ENCODE measurements around the gene ZNF234.
"Not testable (repeated sequence)": the region's sequence is repeated elsewhere in the genome, so short reads cannot be mapped to it uniquely, and the experiment has no call there.

The ZNF234 gene

GRCh38 chr19:44151491-44151890 is 10.1 kb downstream of the ZNF234 start:
- H3K4me3 ChIP-seq (ENCODE audit: low read depth, low read length): no peak overlapping the region
- TF ChIP-seq CTCF (IDR thresholded peaks at IDR 0.05; ENCODE audit: control insufficient read depth, extremely low read depth, insufficient read depth): no peak
- DNase-seq (ENCODE audit: low read depth): no peak

- no peak for DNase-seq (ENCODE audit: low read depth)
- TF ChIP-seq CTCF (IDR thresholded peaks at IDR 0.05; ENCODE audit: control insufficient read depth, extremely low read depth, insufficient read depth): no peak
- H3K4me3 ChIP-seq (ENCODE audit: low read depth, low read length): no peak overlapping the region
Measured at GRCh38 chr19:44156475-44156874, 15.1 kb downstream of the ZNF234 start.

GRCh38 chr19:44163789-44164188 is 22.4 kb downstream of the ZNF234 start:
- no peak overlapping the region for H3K4me3 ChIP-seq (ENCODE audit: low read depth, low read length)
- DNase-seq (ENCODE audit: low read depth): no peak
- TF ChIP-seq CTCF (IDR thresholded peaks at IDR 0.05; ENCODE audit: control insufficient read depth, extremely low read depth, insufficient read depth): no peak

GRCh38 chr19:44164327-44164672 is 22.9 kb downstream of the ZNF234 start:
- no peak for DNase-seq (ENCODE audit: low read depth)
- H3K4me3 ChIP-seq (ENCODE audit: low read depth, low read length): peak overlapping the region; percentile 83
- no peak for TF ChIP-seq CTCF (IDR thresholded peaks at IDR 0.05; ENCODE audit: control insufficient read depth, extremely low read depth, insufficient read depth)

- DNase-seq (ENCODE audit: low read depth): peak; percentile 92
- peak within 1 kb of the TSS; percentile 83 for H3K4me3 ChIP-seq (ENCODE audit: low read depth, low read length)
- TF ChIP-seq CTCF (IDR thresholded peaks at IDR 0.05; ENCODE audit: control insufficient read depth, extremely low read depth, insufficient read depth): no peak
Measured at GRCh38 chr19:44164673-44165512, 23.5 kb downstream of the ZNF234 start, which contains the start of gene ZNF226. Gene ZNF226 (plus strand): TSS chr19:44165100. CDS start chr19:44170081, 4,981 bp downstream.

- H3K4me3 ChIP-seq (ENCODE audit: low read depth, low read length); DNase-seq (ENCODE audit: low read depth): not testable (repeated sequence)
Measured at GRCh38 chr19:44170660-44171059, 29.3 kb downstream of the ZNF234 start.

- no peak overlapping the region for H3K4me3 ChIP-seq (ENCODE audit: low read depth, low read length)
- DNase-seq (ENCODE audit: low read depth): no peak
- TF ChIP-seq CTCF (IDR thresholded peaks at IDR 0.05; ENCODE audit: control insufficient read depth, extremely low read depth, insufficient read depth): no peak
Measured at GRCh38 chr19:44176590-44176989, 35.2 kb downstream of the ZNF234 start.

All from LNCaP clone FGC (cell line).